GM18519 (cell line): ENCODE data around the gene MADCAM1.

Source experiments
- ATAC-seq: cut with Tn5 transposase; IDR thresholded peaks from one replicate; pipeline ENCODE4 v1.9.1; 2021; ENCODE audit warnings: mild to moderate bottlenecking, moderate library complexity; ENCODE audit not compliant: unreplicated experiment, low FRiP score

The MADCAM1 gene

GRCh38 chr19:547836-548720 is 51.8 kb downstream of the MADCAM1 start:
- no peak for ATAC-seq

- ATAC-seq, result no peak
These were observed 52.9 kb downstream of the MADCAM1 start for GRCh38 chr19:548886-549830.

- no peak for ATAC-seq
These were observed 58.5 kb downstream of the MADCAM1 start for GRCh38 chr19:554817-555216.
